Brain microvascular endothelial cell (primary cell): ENCODE measurements around the gene ANO8.

Experiments used
- DNase-seq: peaks from one replicate; pipeline ENCODE4 v3.0.0-alpha.2; 2020
- H3K27ac ChIP-seq: fragments of 250-450 bp; sonication (Bioruptor Pico); 2 replicates; pipeline ENCODE4 v1.5.1; 2020; ENCODE audit warnings: mild to moderate bottlenecking, moderate library complexity
- H3K27me3 ChIP-seq: fragments of 250-450 bp; sonication (Bioruptor Pico); replicated peaks from 2 replicates; pipeline ENCODE4 v1.5.1; 2020; ENCODE audit warnings: mild to moderate bottlenecking
- H3K36me3 ChIP-seq: fragments of 250-450 bp; sonication (Bioruptor Pico); replicated peaks from 2 replicates; pipeline ENCODE4 v1.5.1; 2020; ENCODE audit warnings: mild to moderate bottlenecking
- H3K4me3 ChIP-seq: 2 replicates; pipeline ENCODE4 v1.5.1; 2011; ENCODE audit warnings: low read depth, mild to moderate bottlenecking, control low read depth, low read length, moderate library complexity
- in situ Hi-C: cut with HindIII; loops from 2 replicates; pipeline ENCODE4 v1.10.0; 2017; ENCODE audit warnings: low sequenced_read_pairs, low pct_ligation_motif_present
- TF ChIP-seq, protein P1 (sequence below): IDR thresholded peaks from 2 replicates; pipeline ENCODE4 v1.5.1; 2011; ENCODE audit warnings: low read depth, mild to moderate bottlenecking, moderate library complexity, low read length, control low read depth, inconsistent platforms; ENCODE audit errors: missing control alignments

ANO8 gene

DNA sequence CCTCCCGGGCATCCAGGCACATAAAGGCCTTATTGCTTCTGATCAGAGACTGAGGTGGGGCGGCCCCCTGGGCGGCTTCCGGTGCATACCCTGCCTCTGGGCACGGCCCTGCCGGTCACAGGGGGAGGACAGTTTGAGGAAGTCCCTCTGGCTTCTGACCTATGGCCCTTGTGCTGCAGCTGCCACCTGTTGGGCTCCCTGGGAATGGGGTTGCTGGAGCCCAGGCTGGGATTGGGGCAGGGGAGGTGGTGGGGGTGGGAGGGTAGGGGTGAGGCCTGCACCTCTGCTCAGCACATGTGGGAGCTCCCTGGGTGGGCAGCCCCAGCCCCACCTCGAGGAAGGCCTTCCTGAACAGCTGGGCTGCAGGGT lies 10.7 kb downstream of the ANO8 start:
- TF ChIP-seq, protein P1, sequence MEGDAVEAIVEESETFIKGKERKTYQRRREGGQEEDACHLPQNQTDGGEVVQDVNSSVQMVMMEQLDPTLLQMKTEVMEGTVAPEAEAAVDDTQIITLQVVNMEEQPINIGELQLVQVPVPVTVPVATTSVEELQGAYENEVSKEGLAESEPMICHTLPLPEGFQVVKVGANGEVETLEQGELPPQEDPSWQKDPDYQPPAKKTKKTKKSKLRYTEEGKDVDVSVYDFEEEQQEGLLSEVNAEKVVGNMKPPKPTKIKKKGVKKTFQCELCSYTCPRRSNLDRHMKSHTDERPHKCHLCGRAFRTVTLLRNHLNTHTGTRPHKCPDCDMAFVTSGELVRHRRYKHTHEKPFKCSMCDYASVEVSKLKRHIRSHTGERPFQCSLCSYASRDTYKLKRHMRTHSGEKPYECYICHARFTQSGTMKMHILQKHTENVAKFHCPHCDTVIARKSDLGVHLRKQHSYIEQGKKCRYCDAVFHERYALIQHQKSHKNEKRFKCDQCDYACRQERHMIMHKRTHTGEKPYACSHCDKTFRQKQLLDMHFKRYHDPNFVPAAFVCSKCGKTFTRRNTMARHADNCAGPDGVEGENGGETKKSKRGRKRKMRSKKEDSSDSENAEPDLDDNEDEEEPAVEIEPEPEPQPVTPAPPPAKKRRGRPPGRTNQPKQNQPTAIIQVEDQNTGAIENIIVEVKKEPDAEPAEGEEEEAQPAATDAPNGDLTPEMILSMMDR = peak; percentile 17
- Histone ChIP-seq H3K4me3 (no peak overlapping the region), H3K27me3 (no peaks in the 10 kb centered on the region), H3K36me3 (peaks cover 33% of the 10 kb centered on the region), H3K27ac (no peak overlapping the region)
- DNase-seq = no peak
- in situ Hi-C loops = no loop called here

DNA sequence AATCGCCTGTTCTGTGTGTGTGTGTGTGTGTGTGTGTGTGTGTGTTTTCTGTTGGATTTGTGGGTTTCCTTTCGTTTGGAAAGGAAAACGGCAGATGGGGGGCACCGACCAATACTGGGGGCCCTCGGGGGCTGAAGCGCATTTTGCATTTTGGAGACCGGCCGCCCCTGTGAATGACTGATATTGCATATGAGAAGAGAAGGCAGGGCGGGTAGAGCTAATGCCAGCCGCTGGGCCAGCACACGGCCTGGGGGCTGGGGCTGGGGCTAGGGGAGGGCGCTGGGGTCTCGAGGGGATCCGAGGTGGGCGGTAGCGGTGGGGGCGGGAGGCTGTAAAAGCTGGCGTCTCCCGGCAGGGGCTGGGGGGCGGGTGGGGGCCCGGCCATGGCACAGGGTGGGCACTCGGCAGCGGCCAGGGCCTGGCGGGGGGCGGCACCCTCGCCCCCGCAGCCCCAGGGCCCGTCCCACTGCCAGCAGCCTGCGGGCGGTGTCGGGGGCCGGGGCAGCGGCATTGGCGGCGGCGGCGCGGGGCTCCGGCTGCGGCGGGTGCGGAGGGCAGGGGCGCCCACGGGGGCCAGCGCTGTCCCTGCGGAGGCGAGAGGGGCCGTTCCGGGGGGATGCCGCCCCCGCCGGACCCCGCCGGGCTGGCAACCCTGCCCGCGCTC lies 11.2 kb downstream of the ANO8 start:
- Histone ChIP-seq H3K4me3 (no peak overlapping the region), H3K27ac (no peak overlapping the region), H3K27me3 (no peaks in the 10 kb centered on the region), H3K36me3 (peaks cover 34% of the 10 kb centered on the region)
- DNase-seq = no peak
- TF ChIP-seq, protein P1 = no peak
- in situ Hi-C loops = no loop called here

DNA sequence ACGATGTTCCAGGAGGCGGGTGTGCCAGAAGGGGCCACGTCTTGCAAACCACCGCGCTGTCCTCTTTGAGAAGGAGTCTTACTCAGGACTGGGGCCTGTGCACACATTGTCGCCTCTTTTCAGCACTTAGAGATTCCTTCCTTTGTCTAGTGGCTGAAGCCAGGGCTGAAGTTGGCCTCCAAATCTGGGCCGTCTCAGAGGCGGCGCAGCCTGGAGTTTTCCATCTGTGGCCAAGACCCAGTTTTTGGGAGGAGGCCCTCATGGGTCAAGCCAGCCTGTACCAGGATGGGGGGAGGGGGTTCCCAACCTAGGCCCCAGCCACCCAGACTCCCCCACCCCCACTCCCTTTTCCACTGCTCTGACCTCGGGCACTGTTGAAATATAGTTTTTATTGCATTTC lies 11.8 kb downstream of the ANO8 start:
- TF ChIP-seq, protein P1 = no peak
- Histone ChIP-seq H3K27me3 (no peaks in the 10 kb centered on the region), H3K27ac (no peak overlapping the region), H3K4me3 (no peak overlapping the region), H3K36me3 (peaks cover 37% of the 10 kb centered on the region)
- in situ Hi-C loops = no loop called here
- DNase-seq = no peak

DNA sequence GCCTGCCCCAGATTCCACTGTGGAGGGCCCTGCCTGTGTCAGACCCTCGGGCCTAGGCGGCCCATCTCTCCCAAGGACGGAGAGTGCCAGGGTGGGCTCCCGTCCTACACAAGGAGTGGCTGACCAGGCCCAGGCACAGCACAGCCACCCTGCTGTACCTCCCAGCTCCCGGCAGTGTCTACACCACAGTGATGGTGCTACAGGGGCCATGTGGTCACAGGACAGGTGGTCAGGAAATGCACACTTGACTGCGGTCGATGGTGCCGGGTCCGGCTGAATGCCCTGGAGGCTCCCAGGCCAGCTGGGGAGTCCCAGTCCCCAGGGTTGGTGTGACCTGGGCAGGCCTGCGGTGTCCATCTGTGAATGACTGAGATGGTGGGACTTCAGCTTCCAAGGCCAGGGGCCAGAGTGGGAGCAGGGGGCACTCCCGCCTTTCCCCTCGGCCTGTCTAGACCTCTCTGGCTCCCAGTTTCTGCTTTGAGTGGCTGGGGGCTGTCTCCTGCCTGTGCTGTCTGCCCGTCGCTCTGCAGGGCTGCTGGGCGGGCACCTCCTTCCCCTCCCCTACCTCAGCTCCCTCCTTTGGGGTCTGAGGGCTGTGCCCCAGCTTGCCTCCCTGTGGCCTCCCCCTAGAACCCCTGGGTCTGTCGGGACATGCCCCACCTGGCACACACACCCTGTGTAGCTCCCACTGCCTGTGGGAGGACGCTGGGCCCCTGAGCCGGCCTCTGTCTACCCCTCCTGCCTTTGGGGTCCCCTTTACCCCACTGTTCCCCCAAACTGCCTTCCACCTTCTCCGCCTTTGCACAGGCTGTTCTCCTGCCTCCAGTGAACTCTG lies 12.8 kb downstream of the ANO8 start:
- no peaks in the 10 kb centered on the region for H3K27me3 ChIP-seq
- H3K4me3 ChIP-seq = no peak overlapping the region
- peaks cover 42% of the 10 kb centered on the region for H3K36me3 ChIP-seq
- in situ Hi-C loops = no loop called here
- no peak overlapping the region for H3K27ac ChIP-seq
- no peak for DNase-seq
- TF ChIP-seq, protein P1 = no peak

DNA sequence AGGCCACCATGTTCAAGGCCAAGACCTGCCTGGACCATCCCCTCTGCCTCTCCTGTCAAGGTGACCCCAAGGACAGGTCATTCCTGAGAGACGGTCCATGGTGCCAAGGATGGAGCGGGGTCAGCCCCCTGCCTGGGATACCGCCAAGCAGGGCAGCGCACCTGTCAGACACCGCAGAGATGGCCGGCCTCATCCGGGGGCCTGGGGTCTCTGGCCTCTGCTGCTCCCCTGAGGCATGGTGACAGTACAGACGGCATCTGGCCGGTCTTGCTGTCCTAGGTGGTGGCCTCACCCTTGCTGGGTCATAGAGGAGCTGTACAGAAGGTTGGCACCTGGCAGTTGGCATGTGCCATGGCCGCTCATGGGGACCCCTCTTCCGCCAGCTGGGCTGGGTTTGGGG lies 14.2 kb downstream of the ANO8 start:
- Histone ChIP-seq H3K27me3 (no peaks in the 10 kb centered on the region), H3K4me3 (no peak overlapping the region), H3K27ac (no peak overlapping the region), H3K36me3 (peaks cover 56% of the 10 kb centered on the region)
- no peak for DNase-seq
- TF ChIP-seq, protein P1 = no peak
- in situ Hi-C loops = no loop called here
